GM19328 (cell line): ENCODE data around the gene LEF1.

Experiments
- ATAC-seq: cut with Tn5 transposase; IDR thresholded peaks from one replicate; pipeline ENCODE4 v1.9.1; 2021; ENCODE audit warnings: mild to moderate bottlenecking, moderate library complexity; ENCODE audit not compliant: unreplicated experiment

Gene LEF1

DNA sequence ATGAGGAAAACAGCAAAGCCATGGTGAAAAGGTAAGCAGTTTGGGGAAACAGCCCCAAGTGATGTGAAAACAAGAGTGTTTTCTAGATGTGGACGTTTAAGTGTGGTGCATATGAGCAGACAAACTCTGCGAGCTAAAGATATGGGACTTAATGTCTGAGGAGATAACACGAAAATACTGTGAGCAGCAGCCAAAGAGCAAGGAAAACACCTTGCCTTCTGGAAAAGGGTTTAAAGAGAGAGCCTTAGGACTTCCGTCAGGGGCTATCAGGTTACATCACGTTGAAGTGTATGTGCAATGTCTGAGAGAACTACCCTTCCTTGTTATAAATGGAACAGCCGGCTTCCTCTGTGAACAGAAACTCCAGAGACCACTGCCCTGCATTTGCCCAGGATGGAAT is 54.2 kb downstream of the LEF1 start:
- no peak for ATAC-seq

- ATAC-seq: no peak
These were observed 55.5 kb downstream of the LEF1 start for GRCh38 chr4:108113229-108113628.

DNA sequence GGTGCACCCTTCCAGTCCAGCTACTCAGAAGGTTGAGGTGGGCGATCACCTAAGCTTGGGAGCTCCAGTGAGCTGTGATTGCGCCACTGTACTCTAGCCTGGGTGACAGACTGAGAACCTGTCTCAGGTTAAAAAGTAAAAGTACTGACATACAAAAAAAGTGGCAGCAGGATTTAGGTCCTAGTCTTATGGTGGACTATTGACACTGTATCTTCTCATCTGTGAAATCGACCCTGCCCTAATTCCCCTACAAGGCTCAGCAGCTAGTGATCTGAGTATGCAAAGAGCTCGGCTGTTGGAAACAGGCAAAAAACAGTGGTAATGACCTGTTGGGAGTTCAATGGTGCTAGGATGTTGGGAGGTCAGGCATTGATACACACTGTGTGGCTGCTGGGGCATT is 57.0 kb downstream of the LEF1 start:
- ATAC-seq: no peak

GRCh38 chr4:108110450-108110849 is 58.3 kb downstream of the LEF1 start:
- peak; percentile 18 for ATAC-seq

GRCh38 chr4:108109997-108110416 is 58.7 kb downstream of the LEF1 start:
- ATAC-seq: peak; percentile 74

- ATAC-seq: no peak
These were observed 59.6 kb downstream of the LEF1 start for GRCh38 chr4:108109111-108109510.

DNA sequence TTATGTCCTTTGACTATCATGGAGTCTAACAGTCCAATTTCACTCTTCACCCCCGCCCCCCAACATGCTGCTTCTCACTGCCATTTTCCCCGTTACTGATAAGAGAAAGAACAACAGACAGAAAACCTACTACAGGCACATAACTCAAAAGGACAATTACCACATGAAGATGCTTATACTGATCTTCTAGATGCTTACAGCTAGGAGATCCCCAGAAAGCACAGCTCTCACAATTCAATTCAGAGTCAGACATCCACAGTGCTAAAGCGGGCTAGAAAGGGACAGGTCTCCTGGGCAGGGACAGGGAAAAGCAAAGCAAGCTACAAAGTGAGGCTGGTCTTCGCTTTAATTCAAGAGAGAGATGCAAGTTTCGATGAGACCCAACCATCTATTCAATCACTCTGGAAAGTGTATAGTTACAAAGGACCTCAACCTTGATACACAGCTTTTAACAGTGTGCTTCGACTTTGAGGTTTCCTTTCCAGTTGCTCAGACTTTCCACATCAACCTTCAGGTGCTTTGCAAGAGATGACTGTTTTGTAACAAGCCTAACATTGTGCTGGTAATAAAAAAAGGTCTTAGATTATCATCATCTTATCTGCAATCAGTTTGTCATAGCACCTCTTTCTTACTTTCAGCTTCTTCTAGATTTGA is 60.9 kb downstream of the LEF1 start:
- no peak for ATAC-seq

- no peak for ATAC-seq
These were observed 61.6 kb downstream of the LEF1 start for GRCh38 chr4:108107101-108107500.

DNA sequence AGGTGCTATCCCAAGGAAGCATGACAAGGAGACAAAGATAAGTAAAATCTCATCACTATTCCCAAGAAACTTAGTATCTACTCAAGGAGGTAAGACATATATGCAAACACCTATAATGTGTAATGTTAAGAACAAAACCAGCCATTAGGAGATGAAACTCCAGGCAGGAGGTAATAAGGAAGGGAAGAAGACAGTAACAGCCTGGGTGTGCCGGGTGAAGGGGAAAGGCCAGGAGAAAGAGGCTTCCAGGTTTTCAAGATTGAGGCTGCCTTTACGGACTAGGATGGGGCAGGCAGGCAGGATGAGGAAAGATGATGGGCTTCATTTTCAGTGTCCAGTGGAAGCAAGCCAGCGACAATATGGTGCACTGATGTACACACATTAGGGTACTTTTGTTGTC is 62.5 kb downstream of the LEF1 start:
- no peak for ATAC-seq

- no peak for ATAC-seq
These were observed 65.5 kb downstream of the LEF1 start for GRCh38 chr4:108103099-108103862.

GRCh38 chr4:108100827-108101226 is 67.9 kb downstream of the LEF1 start:
- no peak for ATAC-seq

GRCh38 chr4:108099838-108100237 is 68.9 kb downstream of the LEF1 start:
- no peak for ATAC-seq

- ATAC-seq: no peak
These were observed 70.7 kb downstream of the LEF1 start for GRCh38 chr4:108097990-108098553.

DNA sequence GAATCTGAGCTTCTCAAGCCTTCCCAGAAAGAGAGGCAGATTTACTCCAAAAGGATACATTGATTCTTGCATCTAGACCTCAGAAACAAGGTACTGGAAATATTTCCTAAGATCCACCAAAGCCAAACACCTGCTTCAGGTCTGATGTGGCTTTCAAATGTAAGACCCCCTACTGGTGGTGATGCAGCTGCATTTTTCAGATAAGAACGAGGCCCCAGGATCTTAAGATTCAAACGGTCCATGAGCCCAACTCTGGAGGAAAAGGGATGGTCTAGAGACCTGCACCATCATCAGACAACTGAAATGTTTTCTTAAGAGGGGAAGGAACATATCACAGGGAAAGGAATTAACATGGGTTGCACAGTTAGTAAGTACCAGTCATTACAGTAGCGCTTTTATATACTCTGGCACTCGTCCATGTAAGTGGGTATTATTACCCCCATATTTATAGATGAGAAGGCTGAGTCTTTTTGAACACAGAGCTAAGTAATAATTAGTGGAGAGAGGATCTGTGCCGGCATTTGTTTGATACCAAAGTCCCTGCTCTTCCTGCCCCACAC is 73.7 kb downstream of the LEF1 start:
- ATAC-seq: no peak

GRCh38 chr4:108094131-108094530 is 74.6 kb downstream of the LEF1 start:
- ATAC-seq: no peak

DNA sequence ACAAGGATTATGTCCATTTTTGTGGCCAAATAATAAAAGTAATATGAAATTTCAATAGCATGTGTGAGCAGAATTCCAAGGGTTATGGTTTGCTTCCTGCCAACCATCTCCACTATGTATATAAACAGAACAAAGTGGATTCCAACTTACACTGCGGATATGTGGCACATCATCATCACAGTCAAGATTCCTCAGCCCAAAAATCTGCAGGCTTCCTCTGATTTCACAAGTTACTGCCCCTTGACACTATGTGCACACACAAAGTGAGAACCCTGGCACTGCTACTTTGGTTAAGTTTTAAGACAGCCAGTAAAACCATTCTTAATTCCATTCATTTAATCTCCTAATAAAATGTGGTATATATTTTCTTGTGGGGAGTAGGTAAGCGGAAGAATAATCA is 76.4 kb downstream of the LEF1 start:
- no peak for ATAC-seq

GRCh38 chr4:108087293-108087967 is 81.3 kb downstream of the LEF1 start:
- ATAC-seq: no peak

DNA sequence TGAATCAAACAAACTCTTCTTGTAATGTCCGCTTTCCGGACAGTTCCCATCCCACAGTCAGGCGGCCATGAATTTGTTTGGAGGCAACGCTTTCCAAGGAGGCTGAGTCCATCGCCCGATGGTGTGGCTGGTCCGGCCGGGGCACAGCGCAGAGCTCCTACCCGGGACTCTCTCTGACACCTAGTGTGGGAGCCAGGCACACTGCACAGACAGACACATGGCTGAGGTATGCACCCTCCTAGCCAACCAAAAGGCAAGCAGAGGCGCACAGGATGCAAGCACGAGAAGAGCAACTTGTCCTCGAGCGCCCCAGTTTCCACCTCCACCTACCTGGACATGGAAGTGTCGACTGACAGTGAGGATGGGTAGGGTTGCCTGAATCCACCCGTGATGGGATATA is 87.5 kb downstream of the LEF1 start:
- no peak for ATAC-seq

- no peak for ATAC-seq
These were observed 88.0 kb downstream of the LEF1 start for GRCh38 chr4:108080747-108081146.

DNA sequence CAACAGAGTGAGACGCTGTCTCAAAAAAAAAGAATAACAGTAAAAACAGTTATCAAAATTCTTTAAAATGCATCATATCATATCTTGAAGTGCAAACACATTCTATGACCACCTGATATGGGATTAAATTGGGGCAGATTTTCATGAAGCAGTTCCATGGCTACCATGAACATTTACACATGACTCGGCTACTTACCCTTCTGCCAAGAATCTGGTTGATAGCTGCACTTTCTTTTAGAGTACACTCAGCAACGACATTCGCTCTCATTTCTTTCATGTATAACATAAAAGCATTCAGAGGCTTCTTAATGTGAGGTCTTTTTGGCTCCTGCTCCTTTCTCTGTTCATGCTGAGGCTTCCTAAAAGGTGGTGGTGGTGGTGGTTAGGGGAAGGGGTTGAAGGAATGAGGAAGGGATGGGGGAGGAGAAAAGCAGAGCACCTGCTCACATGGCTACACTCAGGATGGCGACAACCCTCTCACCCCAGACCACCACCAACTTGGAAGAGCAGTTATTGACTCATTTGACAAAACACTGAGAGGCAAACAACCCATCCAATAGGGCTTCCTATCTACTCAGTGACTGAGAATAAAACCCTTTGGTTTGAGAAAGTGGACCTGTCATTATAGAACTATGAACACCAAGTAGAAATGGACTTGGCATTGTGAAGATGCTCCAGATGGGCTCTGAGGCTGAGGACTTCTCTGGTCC is 90.6 kb downstream of the LEF1 start:
- no peak for ATAC-seq

DNA sequence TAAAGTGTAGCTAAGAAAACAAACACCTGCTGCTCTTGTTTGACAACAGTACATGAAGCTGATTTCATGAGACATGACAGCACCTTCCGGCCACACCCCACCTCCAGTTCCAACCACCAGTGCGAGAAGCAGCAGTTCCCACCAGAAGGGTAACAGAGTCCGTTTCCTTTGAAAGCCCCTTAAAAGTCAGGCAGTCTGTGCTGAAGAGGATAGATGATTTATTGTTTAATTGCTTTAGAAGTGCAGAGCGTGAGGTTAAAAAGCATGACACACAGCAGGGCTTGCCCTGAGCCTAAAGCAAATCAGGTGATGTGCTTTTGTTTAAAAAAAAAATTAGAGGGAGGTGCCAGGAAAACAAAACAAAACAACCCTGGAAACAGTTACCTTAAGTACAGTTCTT is 96.4 kb downstream of the LEF1 start:
- no peak for ATAC-seq
